ENCODE measurements around the gene DAZAP1.
A peak's percentile ranks its signal among the peaks of the same experiment; 100 is the strongest.

Gene DAZAP1

DNA sequence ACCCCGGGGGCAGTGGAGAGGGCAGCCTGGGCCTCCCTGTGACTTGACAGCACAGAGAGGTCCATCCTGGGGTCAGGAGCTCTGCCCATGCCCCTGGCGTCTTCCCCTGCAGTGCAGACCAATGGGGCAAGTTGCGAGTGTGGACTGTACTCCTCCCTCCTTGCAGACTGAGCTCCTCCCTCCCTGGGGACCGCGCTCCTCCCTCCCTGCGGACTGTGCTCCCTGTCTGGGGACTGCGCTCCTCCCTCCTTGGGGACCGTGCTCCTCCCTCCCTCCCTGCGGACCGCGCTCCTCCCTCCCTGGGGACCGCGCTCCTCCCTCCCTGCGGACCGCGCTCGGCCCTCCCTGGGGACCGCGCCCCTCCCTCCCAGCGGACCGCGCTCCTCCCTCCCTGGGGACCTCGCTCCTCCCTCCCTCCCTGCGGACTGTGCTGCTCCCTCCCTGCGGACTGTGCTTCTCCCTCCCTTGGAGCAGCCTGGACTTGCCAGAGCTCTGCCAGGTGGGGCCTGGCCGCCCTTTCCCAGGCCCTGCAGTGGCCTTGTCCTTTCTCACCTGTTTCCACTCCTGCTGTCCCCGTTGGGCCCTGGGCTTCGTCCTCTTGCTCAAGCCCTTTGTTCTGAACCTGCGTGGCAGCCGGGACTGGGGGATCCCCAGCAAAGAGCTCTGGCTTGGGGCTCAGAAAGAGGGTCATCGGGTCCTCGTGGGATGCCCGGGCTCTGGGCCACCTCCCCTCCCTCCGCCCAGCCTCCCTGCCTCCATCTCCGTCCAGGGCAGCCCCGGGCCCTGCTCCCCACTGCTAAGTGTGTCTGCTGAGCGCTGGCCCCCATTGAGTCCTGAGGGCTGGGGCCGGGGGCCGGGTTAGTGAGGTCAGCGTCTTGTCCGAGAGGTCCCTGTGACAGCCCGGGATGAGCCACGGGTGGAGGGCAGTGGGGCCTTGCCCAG is 12.9 kb upstream of the DAZAP1 start:
- no peak for DNase-seq

DNA sequence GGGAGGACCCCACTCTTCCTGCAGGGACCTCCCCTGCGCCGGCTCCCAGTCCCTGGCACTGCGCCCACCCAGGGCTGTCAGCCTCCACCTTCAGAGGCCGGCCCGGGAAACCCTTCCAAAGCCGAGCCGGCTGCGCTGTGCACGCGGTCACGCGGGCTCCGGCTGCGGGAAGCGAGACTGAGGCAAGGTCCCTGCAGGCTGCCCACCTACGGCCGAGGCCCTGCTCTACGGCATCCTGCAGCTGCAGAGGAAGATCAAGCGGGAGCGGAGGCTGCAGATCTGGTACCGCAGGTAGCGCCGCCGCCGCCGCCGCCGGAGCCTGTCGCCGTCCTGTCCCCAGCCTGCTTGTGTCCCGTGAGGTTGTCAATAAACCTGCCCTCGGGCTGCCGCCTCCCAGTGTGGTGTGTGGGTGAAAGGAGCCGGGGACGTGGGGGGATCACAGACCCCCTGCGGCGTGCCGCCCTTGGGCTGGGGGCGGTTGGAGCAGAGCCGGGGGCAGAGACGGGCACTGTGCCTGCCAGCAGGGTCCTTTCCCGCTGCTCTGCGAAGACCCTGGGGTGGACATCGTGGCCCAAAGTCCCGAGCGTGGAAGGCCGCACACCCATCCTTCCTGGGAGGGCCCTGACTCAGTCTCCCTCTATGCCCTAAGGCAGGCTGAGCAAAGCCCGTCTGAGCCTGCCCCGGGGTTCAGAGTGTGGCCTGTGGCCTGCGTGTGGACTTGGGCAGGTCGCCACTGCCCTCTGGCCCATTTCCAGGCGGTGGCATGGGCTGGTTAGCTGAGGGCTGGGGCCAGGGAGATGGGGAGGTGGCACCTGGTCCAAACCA is 12.0 kb upstream of the DAZAP1 start:
- no peak for DNase-seq

DNA sequence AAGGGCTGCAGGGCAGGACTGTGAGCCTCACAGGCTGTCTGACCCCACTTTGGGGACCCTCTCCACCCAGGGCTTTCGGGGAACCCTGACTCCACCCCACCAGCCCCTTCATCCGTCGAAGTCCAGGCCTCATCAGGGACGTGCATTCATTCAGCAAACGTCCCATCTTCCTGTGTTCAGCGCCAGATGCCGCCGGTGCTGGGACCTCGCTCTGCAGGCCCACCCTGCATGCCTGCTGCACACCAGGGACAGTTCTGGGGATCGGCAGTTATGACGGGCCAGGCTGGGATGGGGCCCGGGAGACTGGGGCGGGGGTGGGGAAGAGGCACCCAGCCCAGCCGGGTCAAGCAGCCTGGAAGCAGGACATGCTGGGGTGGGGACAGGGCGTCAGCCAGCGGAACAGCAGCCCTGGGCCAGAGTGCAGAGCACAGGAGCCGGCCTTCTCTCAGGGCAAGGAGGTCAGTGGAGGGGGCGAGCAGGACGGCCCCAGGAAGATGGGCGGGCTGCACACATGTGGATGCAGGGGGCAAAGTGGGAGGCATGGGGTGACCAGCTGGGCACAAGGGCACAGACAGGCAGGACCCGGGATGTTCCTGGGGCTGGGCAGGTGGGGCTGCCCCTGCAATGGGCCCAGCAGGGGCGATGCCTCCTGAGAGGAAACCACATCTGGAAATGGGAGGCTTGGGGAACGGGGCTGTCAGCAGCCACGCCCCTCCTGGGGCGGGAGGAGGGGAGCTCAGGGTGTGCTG is 11.2 kb upstream of the DAZAP1 start:
- no peak for DNase-seq

DNA sequence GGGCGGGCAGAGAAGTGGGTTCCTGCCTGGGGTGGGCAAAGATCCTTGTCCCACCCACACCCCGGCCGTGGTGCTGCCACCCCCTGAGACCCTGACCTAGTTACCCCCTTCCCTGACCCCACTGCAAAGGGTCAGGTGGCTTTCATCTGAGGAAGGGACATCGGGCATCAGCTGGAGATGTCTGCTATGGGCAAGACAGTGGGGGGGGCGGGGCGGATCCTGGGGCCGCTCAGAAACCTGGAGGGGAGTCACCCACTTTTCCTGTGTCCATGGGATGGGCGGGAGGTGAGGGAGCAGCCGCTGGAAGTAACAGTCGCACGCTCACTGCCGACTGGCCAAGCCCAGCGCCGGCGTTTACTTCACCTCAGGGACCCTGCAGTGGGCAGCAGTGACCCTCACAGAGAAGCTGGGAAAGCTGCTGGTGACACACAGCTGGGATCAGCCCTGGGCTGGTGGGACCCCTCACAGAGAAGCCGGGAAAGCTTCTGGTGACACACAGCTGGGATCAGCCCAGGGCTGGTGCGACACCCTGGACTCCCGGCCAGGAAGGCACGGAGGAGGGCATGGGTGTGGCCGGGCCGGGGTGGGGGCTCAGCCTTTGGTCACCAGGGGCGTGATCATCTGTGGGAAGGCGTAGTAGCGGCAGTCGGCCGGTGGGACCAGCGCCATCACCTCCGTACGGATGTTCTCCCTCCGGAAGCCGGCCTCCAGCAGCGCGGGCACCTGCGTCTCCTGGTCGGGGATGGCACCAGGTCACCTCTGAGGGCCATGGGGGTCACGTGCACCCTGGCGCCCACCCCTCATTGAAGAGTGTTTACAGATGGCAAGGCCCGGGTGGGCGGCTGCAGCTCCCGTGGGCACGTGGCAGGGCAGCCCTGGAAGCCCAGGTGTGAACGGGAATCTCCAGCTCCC is 10.4 kb upstream of the DAZAP1 start:
- DNase-seq, result no peak

DNA sequence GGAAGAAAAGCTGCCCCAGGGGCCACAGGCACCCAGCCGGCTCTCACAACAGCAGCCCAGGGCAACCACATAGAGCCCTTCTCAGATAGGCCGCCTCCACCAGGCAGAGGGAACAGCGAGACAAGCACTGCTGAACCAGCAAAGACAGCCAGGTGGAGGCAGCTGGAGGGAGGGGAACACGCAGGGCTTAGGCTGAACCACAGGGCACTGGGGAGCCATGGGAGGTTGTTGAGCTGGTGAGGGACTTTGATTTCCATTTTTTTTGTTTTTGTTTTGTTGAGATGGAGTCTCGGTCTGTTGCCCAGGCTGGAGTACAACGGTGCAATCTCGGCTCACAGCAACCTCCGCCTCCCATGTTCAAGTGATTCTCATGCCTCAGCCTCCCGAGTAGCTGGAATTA is 9.5 kb upstream of the DAZAP1 start:
- DNase-seq, result no peak

DNA sequence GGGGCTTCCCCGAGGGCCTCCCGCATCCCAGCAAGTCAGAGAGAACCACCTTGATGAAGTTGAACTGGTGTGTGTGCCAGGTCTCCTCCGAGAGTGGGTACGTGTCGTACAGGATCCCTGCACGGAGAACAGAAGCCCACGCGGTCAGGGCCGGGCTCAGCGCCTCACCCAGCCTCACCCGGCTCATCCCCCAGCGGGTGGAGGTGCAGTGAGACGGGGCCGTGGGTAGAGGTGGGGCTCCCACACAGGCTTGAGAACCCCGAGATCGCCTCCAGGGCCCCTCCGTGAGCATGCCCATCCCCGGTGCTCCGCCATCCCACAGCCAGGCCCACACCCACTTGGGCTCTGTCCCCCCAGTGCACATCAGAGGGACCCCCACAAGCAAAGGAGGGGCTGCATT is 8.3 kb upstream of the DAZAP1 start:
- DNase-seq, result no peak

DNA sequence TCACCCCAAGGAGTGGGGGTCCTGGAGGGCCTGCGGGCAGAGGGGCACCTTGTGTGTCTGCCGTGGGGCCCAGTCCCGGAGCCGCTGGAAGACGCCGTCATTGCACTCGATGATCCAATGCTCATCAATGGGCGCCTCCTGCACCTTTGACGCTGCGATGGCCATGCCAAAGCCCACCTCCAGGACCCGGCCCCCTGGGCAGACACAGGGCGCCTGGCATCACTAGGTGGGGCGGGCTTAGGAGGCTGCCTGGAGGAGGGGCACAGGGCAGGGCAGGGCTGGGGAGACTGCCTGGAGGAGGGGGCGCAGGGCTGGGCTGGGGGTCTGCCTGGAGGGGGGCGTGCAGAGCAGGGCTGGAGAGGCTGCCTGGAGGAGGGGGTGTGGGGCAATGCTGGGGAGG is 7.6 kb upstream of the DAZAP1 start:
- DNase-seq, result no peak

DNA sequence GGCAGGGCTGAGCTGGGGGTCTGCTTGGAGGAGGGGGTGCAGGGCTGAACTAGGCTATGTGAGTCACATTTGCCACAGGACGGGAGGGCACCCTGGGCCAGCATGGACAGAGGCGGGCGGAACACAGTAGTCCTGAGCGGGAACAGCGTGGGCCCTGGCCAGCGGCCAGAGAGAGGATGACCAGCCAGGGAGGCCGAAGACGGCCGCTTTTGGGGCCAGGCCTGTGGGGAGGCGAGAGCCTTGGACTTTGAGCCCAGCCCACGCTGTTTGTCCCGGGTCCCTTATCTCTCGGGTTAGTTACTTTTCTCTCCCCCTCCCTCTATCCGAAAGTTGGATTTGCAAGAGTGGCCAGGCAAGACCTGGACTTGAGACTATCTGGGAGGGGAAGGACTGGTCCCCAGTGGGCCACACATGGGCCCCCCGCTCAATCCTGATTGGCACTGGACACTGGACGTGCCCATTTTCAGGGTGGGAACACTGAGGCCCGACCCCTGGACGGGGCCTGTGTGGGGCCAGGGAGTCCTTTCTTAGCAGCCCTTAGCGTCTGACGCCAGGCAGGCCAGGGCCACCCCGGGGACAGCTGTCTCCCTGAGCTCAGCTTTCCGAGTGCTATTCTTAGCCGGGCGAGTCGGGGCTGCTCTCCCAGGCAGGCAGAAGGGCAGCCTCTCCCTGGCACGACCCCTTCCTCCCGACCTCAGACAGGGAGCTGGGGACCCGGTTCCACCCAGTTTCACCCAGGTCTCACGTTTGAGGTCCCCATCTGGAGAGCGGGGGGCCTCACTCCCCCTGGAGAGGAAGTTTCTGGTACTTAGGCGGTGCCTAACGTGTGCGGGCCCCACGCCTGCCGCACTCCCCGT is 6.9 kb upstream of the DAZAP1 start:
- no peak for DNase-seq

DNA sequence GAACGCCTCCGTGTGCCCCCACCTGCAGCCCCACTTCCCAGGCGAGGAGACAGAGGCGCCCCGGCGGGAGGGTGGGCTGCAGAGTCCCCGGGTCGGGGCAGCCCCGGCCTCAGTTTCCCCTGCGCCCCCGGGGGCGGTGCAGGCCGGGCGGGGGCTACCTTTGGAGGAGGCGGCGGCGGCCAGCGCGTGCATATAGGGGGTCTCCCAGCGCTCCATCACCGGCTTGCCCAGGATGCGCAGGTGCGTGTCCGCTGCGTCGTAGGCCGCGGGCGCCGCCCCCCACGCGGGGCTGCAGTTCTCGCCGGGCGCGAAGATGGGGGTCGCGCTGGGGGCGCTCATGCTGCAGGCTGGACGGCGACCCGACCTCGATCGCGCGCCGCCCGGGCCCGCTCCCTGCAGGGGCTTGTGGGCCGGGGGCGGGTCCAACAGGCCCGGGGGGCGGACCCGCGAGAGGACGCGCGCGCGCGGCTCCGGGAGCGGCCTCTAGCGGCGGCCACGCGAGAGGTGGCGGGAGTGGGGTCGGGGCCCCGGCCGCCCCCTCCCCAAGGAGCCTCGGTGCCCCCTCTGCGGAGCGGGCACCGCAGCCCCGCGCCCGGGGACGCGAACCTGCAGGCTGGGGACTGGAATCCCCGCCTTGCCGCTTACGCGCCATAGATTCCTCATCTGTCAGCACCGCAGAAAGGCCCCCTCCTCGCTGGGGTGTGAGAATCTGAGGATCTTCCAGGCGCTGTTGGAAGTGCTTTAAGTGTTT is 6.1 kb upstream of the DAZAP1 start, which contains the start of gene GAMT:
Gene GAMT, minus strand, starts transcription at position 405 of the 751 bp plus-strand sequence. Its CDS starts 66 bp downstream, at position 339.
- DNase-seq, result peak; percentile 54

DNA sequence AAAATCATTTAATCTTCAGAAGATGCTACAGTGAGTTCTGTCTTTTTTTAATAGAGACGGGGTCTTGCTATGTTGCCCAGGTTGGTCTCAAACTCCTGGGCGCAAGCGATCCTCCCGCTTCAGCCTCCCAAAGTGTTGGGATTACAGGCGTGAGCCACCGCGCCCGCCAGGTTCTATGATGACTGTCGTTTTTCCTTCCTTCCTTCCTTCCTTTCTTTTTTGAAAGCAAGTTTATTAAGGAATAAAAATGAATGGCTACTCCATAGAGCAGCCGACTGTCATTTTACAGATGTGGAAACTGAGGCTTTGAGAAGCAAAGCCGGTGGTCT is 5.5 kb upstream of the DAZAP1 start:
- no peak for DNase-seq

DNA sequence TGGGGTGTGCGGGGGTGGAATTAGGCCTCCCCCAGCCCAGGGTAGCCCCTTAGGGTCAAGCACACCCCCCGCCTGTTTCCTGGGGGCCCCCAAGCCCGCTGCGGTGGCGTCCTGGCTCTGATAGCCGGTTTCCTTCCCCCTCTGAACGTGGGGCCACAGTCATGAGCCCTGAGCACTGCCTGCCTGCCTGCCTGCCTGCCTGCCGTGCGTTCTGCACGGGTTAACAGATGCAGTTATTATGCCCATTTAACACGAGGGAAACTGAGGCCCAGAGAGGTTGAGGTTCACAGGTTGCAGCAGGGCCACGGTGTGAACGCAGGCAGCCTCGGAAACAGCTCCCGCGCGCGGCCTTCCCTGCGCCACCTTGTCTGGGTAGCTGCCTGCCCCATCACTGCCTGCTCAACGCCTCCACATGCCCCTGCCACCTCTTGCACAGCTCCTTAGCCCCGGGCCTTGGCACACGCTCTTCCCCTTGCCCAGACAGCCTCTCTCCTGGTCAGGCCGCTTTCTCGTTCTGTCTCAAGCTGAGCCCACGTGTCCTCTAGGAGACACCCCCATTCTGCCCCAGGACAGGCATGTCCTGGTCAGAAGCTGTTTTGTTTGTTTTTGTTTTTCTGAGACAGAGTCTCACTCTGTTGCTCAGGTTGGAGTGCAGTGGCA is 4.8 kb upstream of the DAZAP1 start:
- DNase-seq, result no peak

DNA sequence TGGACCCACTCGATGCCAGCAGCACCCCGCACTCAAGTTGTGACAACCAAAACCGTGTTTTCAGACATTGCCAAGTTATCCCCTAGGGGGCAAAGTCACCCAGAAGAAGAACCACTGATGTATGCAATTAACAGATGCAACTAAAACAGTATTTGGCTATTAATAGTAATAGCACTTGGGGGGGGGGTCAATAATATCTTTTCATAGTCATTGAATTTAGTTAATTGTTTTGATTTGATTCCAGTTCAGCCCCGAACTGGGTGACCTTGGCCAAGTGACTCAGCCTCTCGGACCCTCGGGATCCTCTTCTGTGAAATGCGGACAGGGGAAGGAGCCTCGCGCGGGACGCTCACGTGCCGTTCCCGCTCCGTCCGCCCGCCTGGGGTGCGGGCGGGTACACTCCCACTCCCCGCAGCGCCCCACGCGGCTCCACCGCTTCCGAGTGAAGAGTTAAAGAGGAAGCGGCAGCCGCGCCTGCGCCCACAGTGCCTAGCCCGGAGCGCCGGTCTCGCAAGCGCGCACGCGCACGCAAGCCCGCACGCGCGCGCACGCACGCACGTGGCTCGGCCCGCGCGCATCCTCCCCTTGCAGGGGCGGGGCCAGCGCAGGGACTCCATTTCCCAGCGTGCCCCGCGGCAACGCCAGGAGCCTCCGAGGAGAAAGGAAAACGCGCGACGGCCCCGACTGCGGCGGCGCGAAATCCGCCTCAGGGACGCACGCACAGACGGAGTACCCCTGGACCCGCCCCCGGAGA is 435 bp upstream of the DAZAP1 start:
- DNase-seq, result peak; percentile 99

DNA sequence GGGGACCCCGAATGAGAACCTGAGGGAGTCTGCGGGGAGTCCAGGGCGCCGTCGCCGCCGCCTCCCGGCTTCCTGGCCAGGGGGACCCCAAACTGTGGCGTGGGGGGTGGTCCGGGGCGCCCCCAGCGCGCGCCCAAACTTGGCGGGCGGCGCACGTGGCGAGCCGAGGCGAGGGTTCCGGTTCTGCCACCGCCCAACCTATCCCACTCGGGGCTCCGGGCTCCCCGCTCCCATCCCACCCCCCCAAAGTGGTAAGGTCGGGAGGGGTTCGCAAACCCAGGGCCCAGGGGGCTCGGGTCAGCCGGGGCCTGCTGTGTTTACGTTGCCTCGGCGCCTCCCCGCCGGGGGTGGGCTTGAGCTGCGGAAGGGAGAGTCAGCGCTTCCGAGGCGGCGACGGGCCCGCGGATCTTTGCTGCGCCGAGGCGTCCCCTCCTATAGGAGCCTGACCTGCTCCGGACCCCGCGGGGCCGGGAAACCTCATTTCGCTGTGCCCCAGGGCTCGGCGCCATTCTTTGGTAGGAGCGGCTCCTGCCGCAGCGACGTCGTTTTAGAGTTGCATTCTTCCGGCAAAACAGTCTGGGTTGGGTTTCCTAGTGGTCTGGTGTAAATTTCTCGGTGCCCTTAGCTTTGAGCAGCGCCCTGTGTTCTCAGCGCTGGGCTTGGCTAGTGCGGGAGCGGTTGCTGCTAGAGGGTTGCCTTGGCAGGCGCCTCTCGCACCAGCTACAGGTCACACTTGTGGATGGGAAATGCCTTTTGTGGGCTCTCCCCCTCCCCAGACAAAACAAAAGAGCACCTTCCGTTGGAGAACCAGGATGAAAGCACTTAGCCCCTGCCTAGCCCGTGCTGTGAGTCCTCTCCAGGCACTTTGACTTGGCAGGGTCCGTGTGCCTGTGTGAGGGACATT is 1.2 kb downstream of the DAZAP1 start:
- DNase-seq, result peak; percentile 55

DNA sequence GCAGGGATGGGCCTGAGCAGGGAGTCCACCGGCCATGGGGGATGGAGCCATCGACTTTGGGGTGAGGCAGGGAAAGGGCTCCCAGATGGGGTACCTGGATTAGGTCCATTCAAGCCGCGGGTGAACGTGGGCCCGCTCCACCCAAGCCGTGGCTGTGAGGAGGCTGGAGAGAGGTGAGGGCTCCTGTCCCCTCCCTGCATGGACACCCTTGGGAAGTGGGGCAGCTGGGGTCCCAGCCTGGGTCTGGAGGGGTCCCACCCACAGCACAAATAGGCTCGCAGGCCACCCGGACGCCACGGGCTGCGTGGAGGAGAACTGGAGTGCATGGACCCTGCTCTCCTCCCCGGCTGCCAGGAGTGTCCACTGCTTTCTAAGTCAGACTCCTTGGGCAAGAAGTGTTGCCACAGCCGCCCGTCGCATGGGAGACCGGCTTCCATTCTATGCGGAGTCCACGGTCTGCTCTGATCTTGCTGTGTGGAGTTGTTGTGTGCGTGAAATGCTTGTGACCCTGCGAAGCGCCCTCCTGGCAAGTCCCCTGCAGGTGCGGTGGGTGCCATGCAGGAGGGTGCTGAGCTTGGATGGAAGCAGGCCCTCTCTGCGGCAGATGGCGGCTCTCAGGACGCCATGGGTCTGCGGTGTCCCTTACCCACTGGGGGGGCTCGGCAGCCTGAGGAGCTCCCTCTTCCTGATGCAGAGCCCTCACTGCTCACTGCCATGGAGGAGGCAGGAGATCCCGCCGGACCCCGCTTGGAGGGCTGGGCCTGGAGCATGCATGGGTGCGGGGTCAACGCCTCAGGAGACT is 2.0 kb downstream of the DAZAP1 start:
- DNase-seq, result no peak

DNA sequence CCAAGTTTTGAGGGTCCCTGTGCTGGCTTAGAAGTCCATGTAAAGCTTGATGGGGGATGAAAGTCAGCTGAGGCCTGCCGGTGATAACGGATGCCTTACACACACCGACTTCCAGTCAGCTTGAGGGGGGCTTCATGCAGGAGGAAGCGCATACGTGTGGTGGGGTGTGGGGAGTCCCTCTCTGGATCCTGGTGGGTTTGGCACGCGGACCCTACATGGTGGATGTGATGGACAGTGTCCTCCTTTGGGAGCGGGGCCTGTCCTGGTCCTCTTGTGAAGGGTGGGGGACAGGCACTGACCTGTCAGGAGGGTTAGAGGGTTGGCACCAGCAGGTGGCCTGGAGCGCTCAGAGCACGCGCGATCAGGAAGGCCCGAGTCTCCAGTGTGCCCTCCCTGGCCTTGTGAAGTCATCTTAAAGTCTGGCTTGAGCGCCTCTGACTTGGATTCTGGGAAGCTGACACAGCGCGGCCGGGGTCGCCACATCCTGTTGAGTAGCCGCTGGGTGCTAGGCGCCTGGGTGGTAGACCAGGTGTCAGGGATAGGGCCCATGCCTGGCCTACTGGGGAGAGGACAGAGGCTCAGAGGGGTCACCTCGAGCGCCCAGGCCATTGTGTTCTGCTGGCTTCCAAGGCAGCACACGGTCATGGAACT is 2.9 kb downstream of the DAZAP1 start:
- DNase-seq, result no peak

DNA sequence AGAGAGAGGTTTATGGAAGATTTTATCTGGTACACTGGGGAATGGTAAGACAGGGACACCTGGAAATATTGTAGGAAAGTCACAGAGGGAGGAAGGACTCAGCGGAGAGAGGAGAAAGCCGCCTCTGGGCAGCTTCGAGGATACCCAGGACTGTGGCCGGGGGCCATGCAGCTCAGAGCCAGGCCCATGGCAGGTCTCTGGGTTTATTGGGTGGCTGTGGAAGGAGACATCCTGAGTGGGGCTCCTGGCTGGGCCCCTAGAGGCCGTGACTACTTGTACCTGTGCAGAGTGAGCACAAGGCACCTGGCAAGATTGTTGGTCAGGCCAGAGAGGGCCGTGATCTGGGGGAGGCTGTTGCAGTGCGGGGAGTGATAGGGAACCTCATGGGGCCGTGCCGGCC is 3.4 kb downstream of the DAZAP1 start:
- no peak for DNase-seq
